PC-3 (cell line): ENCODE measurements around the gene CASK. TPM values are rescaled to one million over a fixed set of nuclear protein-coding genes. Genes with fewer than 3 reads are reported as not detected.

Experiments used
- ATAC-seq: fragments of 200-7000 bp; cut with Tn5 transposase; 2 replicates; pipeline ENCODE4 v1.9.1; 2020; ENCODE audit warnings: mild to moderate bottlenecking, moderate library complexity
- BruUV-seq: library from RNA; stranded (reverse); fragments of 400-500 nt; replicated peaks from 2 replicates; lab custom pipeline; 2021; lab: Mats Ljungman, UMichigan
- CTCF ChIA-PET: fragments of 300-600 bp; sonication (Branson Sonifier 250); formaldehyde crosslinking; loops from one replicate; lab custom pipeline; 2022; ENCODE audit warnings: antibody characterized with exemption; lab: Charles Lee
- POLR2A ChIA-PET: fragments of 300-600 bp; sonication (Branson Sonifier 250); formaldehyde crosslinking; loops from one replicate; lab custom pipeline; 2022; ENCODE audit warnings: antibody characterized with exemption; ENCODE audit not compliant: unreplicated experiment; lab: Charles Lee
- DNase-seq: peaks from one replicate; pipeline ENCODE4 v3.0.0-alpha.2; 2015
- H2AFZ ChIP-seq: fragments of 300-600 bp; sonication (generic); 2 replicates; pipeline ENCODE4 v1.6.0; 2016; ENCODE audit warnings: antibody characterized with exemption, low read length
- H3F3A ChIP-seq: fragments of 300-600 bp; sonication (generic); one replicate; pipeline ENCODE4 v1.6.0; 2017; ENCODE audit warnings: antibody characterized with exemption, low read length, control low read depth, mild to moderate bottlenecking; ENCODE audit not compliant: unreplicated experiment
- H3K27ac ChIP-seq: fragments of 300-600 bp; sonication (generic); 2 replicates; pipeline ENCODE4 v1.5.1; 2016; ENCODE audit warnings: mild to moderate bottlenecking, low read length
- H3K27me3 ChIP-seq: fragments of 300-600 bp; sonication (generic); 2 replicates; pipeline ENCODE4 v1.6.1; 2016; ENCODE audit warnings: low read length, mixed read lengths
- H3K36me3 ChIP-seq: fragments of 300-600 bp; sonication (generic); 2 replicates; pipeline ENCODE4 v1.6.1; 2016; ENCODE audit warnings: low read depth, mixed run types, low read length, mixed read lengths
- H3K4me1 ChIP-seq: fragments of 300-600 bp; sonication (generic); 2 replicates; pipeline ENCODE4 v1.5.1; 2016; ENCODE audit warnings: low read length; ENCODE audit not compliant: insufficient read depth
- H3K4me2 ChIP-seq: fragments of 300-600 bp; sonication (generic); 2 replicates; pipeline ENCODE4 v1.6.0; 2016; ENCODE audit warnings: low read length
- H3K4me3 ChIP-seq: fragments of 300-600 bp; sonication (generic); 2 replicates; pipeline ENCODE4 v1.5.1; 2016; ENCODE audit warnings: mild to moderate bottlenecking, low read length, mixed read lengths
- H3K79me2 ChIP-seq: fragments of 300-600 bp; sonication (generic); 2 replicates; pipeline ENCODE4 v1.6.1; 2017; ENCODE audit warnings: low read length, mixed read lengths
- H3K9ac ChIP-seq: fragments of 300-600 bp; sonication (generic); 2 replicates; pipeline ENCODE4 v1.6.0; 2016; ENCODE audit warnings: mild to moderate bottlenecking, low read length
- H3K9me2 ChIP-seq: fragments of 300-600 bp; sonication (generic); replicated peaks from 2 replicates; pipeline ENCODE4 v1.6.1; 2016; ENCODE audit warnings: mixed run types, low read length, mixed read lengths
- H3K9me3 ChIP-seq: fragments of 300-600 bp; sonication (generic); 2 replicates; pipeline ENCODE4 v1.6.1; 2016; ENCODE audit warnings: low read length, mixed read lengths
- H4K20me1 ChIP-seq: fragments of 300-600 bp; sonication (generic); 2 replicates; pipeline ENCODE4 v1.6.1; 2016; ENCODE audit warnings: low read length, mixed read lengths
- EZH2 ChIP-seq: fragments of 300-600 bp; sonication (generic); IDR thresholded peaks from one replicate; pipeline ENCODE4 v1.6.1; 2017; ENCODE audit warnings: antibody characterized with exemption, mild to moderate bottlenecking, low read length; ENCODE audit not compliant: unreplicated experiment
- EZH2phosphoT487 ChIP-seq: fragments of 300-600 bp; sonication (generic); IDR thresholded peaks from 2 replicates; pipeline ENCODE4 v1.6.1; 2018; ENCODE audit warnings: mild to moderate bottlenecking, antibody characterized with exemption, low read length, borderline replicate concordance
- intact Hi-C: fragments of 100-400 bp; cut with micrococcal nuclease; formaldehyde crosslinking; loops from 2 replicates; pipeline ENCODE4 v1.9.0; 2023
- total RNA-seq: library from RNA; depleted of rRNA; stranded (reverse); fragments of >200 nt; gene quantifications from 2 replicates; pipeline ENCODE4 v1.2.3, GENCODE V29; 2014
- TF ChIP-seq, protein P1 (sequence below): fragments of 300-600 bp; sonication (generic); conservative IDR thresholded peaks from 2 replicates; pipeline ENCODE4 v1.5.1; 2017; ENCODE audit warnings: antibody characterized with exemption, low read depth, mild to moderate bottlenecking, low read length

Gene CASK
- total RNA-seq, 1 experiment from 2014 or later, result 21.4 TPM

DNA sequence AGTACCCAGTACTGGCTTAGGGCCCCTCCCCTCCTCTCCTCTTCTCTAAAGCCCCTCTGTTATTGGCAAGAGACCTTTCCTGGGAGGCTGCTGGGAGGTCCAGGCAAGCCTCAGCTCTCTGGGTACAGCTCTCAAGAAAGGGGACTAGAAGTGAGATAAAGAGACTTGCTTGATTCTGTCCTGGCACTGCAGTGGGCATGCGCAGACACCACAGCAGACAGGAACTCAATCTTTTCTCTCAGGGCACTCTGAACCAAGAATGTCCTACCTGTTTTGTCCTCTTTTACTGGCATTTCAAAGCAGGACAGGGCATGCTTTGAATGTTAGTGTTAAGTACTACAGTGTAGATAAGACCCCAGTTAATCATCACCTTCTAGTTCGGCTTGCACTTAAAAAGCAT lies 401.3 kb downstream of the CASK start:
- Histone ChIP-seq H3K4me2 (no peak overlapping the region), H3K4me3 (no peak overlapping the region), H3K4me1 (peaks cover 12% of the 10 kb centered on the region), H3K27me3 (no peaks in the 10 kb centered on the region), H3K9ac (no peak overlapping the region), H3K79me2 (no peaks in the 10 kb centered on the region), H2AFZ (no peak overlapping the region), H3K27ac (no peak overlapping the region), H3K9me2 (no peaks in the 10 kb centered on the region), H3K36me3 (no peaks in the 10 kb centered on the region; the same call in 1 of the 2 replicates), H3F3A (no peaks in the 10 kb centered on the region), H3K9me3 (no peaks in the 10 kb centered on the region), H4K20me1 (no peaks in the 10 kb centered on the region)
- POLR2A ChIA-PET, result interaction anchor here (0.5 kb wide), 1 partner anchor 158 kb away, joined by 4 read pairs; no protein-coding TSS in a partner anchor
- ATAC-seq (no peak), DNase-seq (no peak)
- intact Hi-C loops, result no loop called here
- TF ChIP-seq EZH2, result no peak
- TF ChIP-seq EZH2phosphoT487, result no peak
- TF ChIP-seq, protein P1, sequence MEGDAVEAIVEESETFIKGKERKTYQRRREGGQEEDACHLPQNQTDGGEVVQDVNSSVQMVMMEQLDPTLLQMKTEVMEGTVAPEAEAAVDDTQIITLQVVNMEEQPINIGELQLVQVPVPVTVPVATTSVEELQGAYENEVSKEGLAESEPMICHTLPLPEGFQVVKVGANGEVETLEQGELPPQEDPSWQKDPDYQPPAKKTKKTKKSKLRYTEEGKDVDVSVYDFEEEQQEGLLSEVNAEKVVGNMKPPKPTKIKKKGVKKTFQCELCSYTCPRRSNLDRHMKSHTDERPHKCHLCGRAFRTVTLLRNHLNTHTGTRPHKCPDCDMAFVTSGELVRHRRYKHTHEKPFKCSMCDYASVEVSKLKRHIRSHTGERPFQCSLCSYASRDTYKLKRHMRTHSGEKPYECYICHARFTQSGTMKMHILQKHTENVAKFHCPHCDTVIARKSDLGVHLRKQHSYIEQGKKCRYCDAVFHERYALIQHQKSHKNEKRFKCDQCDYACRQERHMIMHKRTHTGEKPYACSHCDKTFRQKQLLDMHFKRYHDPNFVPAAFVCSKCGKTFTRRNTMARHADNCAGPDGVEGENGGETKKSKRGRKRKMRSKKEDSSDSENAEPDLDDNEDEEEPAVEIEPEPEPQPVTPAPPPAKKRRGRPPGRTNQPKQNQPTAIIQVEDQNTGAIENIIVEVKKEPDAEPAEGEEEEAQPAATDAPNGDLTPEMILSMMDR, result no peak
- BruUV-seq, result no TSS peak
- CTCF ChIA-PET, result no interaction called here

DNA sequence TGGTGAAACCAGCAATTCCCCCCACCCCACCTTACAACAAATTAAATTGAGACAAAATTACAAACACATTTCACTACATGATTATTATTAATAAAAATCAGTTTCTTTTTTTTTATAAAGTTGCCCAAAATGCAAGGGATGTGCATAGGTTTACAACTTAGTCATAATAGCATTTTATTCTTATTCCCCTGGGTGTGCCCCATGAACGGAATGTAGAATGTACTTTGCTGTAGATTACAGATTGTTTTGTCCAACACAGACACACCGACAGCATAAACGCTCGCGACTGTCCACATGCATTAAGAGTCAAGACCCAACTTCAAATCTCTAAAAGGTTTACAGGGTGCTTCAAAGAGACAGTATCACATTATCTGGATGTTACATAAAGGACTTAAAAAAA lies 403.9 kb downstream of the CASK start:
- no peaks in the 10 kb centered on the region for H4K20me1 ChIP-seq
- H3K9me3 ChIP-seq, result no peaks in the 10 kb centered on the region
- H3F3A ChIP-seq, result no peaks in the 10 kb centered on the region
- H3K9me2 ChIP-seq, result no peaks in the 10 kb centered on the region
- H3K4me3 ChIP-seq, result no peak overlapping the region
- POLR2A ChIA-PET, result no interaction called here
- intact Hi-C loops, result no loop called here
- no peaks in the 10 kb centered on the region for H3K79me2 ChIP-seq
- no peaks in the 10 kb centered on the region for H3K4me1 ChIP-seq
- no peaks in the 10 kb centered on the region; the same call in 1 of the 2 replicates for H3K36me3 ChIP-seq
- TF ChIP-seq EZH2phosphoT487 (no peak), EZH2 (no peak)
- TF ChIP-seq, protein P1, result no peak
- no peak for DNase-seq
- no peak overlapping the region for H3K4me2 ChIP-seq
- no peak overlapping the region for H3K27ac ChIP-seq
- H2AFZ ChIP-seq, result no peak overlapping the region
- H3K27me3 ChIP-seq, result no peaks in the 10 kb centered on the region
- BruUV-seq, result no TSS peak
- no peak for ATAC-seq
- no peak overlapping the region for H3K9ac ChIP-seq
- CTCF ChIA-PET, result no interaction called here

DNA sequence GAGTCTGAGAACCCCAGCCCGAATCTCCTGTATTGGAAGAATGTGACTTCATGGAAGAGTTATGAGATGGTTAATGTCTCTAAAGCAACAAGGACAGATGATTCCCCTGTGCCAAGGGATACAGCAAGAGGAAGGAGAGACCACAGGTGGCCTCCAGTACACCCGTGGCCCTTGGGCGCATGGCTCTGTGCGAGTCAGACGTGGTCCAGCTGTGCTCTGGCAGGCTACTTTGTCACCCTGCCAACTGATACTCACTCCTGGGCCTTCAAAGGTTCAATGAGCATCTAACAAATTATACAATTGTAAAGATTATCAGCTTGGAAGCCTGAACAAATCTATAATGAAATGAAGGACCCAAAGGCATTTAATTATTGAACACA lies 404.5 kb downstream of the CASK start:
- Histone ChIP-seq H3K4me3 (no peak overlapping the region), H3K4me1 (no peaks in the 10 kb centered on the region), H4K20me1 (no peaks in the 10 kb centered on the region), H2AFZ (no peak overlapping the region), H3K9me3 (no peaks in the 10 kb centered on the region), H3K4me2 (no peak overlapping the region), H3K79me2 (no peaks in the 10 kb centered on the region), H3K9ac (no peak overlapping the region), H3K9me2 (no peaks in the 10 kb centered on the region), H3K27me3 (no peaks in the 10 kb centered on the region), H3K27ac (no peak overlapping the region), H3F3A (no peaks in the 10 kb centered on the region), H3K36me3 (no peaks in the 10 kb centered on the region; the same call in 1 of the 2 replicates)
- CTCF ChIA-PET, result no interaction called here
- POLR2A ChIA-PET, result no interaction called here
- intact Hi-C loops, result no loop called here
- BruUV-seq, result no TSS peak
- TF ChIP-seq EZH2 (no peak), EZH2phosphoT487 (no peak)
- TF ChIP-seq, protein P1, result no peak
- no peak for ATAC-seq
- no peak for DNase-seq
